IMR-90 (cell line): ENCODE results near the gene OR52E5. TPM values are rescaled to one million over a fixed set of nuclear protein-coding genes. Genes with fewer than 3 reads are reported as not detected.

Source experiments
- ATAC-seq: fragments of 200-7000 bp; cut with Tn5 transposase; 2 replicates; pipeline ENCODE4 v1.9.1; 2020; ENCODE audit warnings: low read depth, mild to moderate bottlenecking, moderate library complexity
- BruUV-seq: library from RNA; stranded (reverse); fragments of 400-500 nt; replicated peaks from 2 replicates; lab custom pipeline; 2021; lab: Mats Ljungman, UMichigan
- CTCF ChIA-PET: fragments of 300-600 bp; formaldehyde crosslinking; extraction: SDS; loops from one replicate; lab custom pipeline; 2021; ENCODE audit warnings: antibody characterized with exemption; lab: Yijun Ruan, JAX
- POLR2A ChIA-PET: fragments of 300-600 bp; sonication (Branson Sonifier 250); formaldehyde crosslinking; loops from one replicate; lab custom pipeline; 2022; ENCODE audit warnings: antibody characterized with exemption; ENCODE audit not compliant: unreplicated experiment; lab: Charles Lee
- DNase-seq: peaks from one replicate; pipeline ENCODE4 v3.0.0; 2013
- H2AFZ ChIP-seq: replicated peaks from 2 replicates; pipeline ENCODE3; 2013; ENCODE audit warnings: low read length, mild to moderate bottlenecking; ENCODE audit not compliant: poor library complexity
- H2AK5ac ChIP-seq: 2 replicates; pipeline ENCODE4 v1.6.1; 2013; ENCODE audit warnings: low read depth, low read length, inconsistent platforms
- H2AK9ac ChIP-seq: replicated peaks from 2 replicates; pipeline ENCODE3; 2013; ENCODE audit warnings: mild to moderate bottlenecking, low read depth, low read length, moderate library complexity; ENCODE audit not compliant: poor library complexity
- H2BK120ac ChIP-seq: 2 replicates; pipeline ENCODE4 v1.6.1; 2013; ENCODE audit warnings: low read depth, low read length, inconsistent platforms
- H2BK15ac ChIP-seq: 3 replicates; pipeline ENCODE4 v1.6.1; 2013; ENCODE audit warnings: low read depth, low read length, inconsistent platforms
- H2BK20ac ChIP-seq: 2 replicates; pipeline ENCODE4 v1.6.1; 2013; ENCODE audit warnings: low read depth, mild to moderate bottlenecking, inconsistent platforms, low read length, moderate library complexity
- H2BK5ac ChIP-seq: 2 replicates; pipeline ENCODE4 v1.6.1; 2013; ENCODE audit warnings: mild to moderate bottlenecking, low read depth, low read length, inconsistent platforms; ENCODE audit not compliant: poor library complexity, severe bottlenecking
- H3K14ac ChIP-seq: replicated peaks from 2 replicates; pipeline ENCODE4 v1.6.1; 2013; ENCODE audit warnings: low read depth, low read length, inconsistent platforms
- H3K18ac ChIP-seq: 2 replicates; pipeline ENCODE4 v1.6.1; 2013; ENCODE audit warnings: low read depth, low read length, control low read depth
- H3K23ac ChIP-seq: 2 replicates; pipeline ENCODE4 v1.6.1; 2013; ENCODE audit warnings: low read depth, low read length, inconsistent platforms
- H3K27ac ChIP-seq: 2 replicates; pipeline ENCODE4 v1.5.1; 2013; ENCODE audit warnings: mild to moderate bottlenecking, control low read depth, low read length; ENCODE audit not compliant: insufficient read depth
- H3K27me3 ChIP-seq: 2 replicates; pipeline ENCODE4 v1.6.1; 2013; ENCODE audit warnings: low read length; ENCODE audit not compliant: control insufficient read depth, insufficient read depth
- H3K36me3 ChIP-seq: 2 replicates; pipeline ENCODE4 v1.6.1; 2013; ENCODE audit warnings: low read length, mixed read lengths; ENCODE audit not compliant: control insufficient read depth, insufficient read depth
- H3K4ac ChIP-seq: 2 replicates; pipeline ENCODE4 v1.6.1; 2013; ENCODE audit warnings: low read depth, low read length, inconsistent platforms
- H3K4me1 ChIP-seq: 2 replicates; pipeline ENCODE4 v1.6.1; 2013; ENCODE audit warnings: low read length, mixed read lengths; ENCODE audit not compliant: control insufficient read depth, insufficient read depth
- H3K4me2 ChIP-seq: 2 replicates; pipeline ENCODE4 v1.6.1; 2013; ENCODE audit warnings: low read depth, mild to moderate bottlenecking, control low read depth, low read length, moderate library complexity
- H3K4me3 ChIP-seq: 2 replicates; pipeline ENCODE4 v1.5.1; 2013; ENCODE audit warnings: low read depth, mild to moderate bottlenecking, control low read depth, low read length, moderate library complexity; ENCODE audit not compliant: insufficient read depth
- H3K56ac ChIP-seq: 2 replicates; pipeline ENCODE4 v1.6.1; 2013; ENCODE audit warnings: low read length, inconsistent platforms; ENCODE audit not compliant: insufficient read depth; ENCODE audit errors: extremely low read depth
- H3K79me1 ChIP-seq, 2 experiments: 2 replicates each; pipeline ENCODE4 v1.6.1; 2013; ENCODE audit warnings: low read length in 2 of 2, inconsistent platforms in 1 of 2, low read depth in 1 of 2
- H3K9ac ChIP-seq: 2 replicates; pipeline ENCODE4 v1.6.1; 2013; ENCODE audit warnings: low read depth, low read length, control low read depth
- H3K9me1 ChIP-seq: 2 replicates; pipeline ENCODE4 v1.6.1; 2013; ENCODE audit warnings: low read length, inconsistent platforms; ENCODE audit not compliant: insufficient read depth
- H3K9me3 ChIP-seq: 2 replicates; pipeline ENCODE4 v1.6.1; 2013; ENCODE audit warnings: low read length; ENCODE audit not compliant: control insufficient read depth, insufficient read depth
- H4K20me1 ChIP-seq: 2 replicates; pipeline ENCODE4 v1.6.1; 2013; ENCODE audit warnings: low read length, inconsistent platforms; ENCODE audit not compliant: insufficient read depth
- H4K5ac ChIP-seq: 2 replicates; pipeline ENCODE4 v1.6.1; 2013; ENCODE audit warnings: mild to moderate bottlenecking, low read depth, low read length, control low read depth
- H4K8ac ChIP-seq, 2 experiments: 2 replicates each; pipeline ENCODE4 v1.6.1; 2013; ENCODE audit warnings: low read depth in 2 of 2, low read length in 2 of 2, control low read depth in 1 of 2, inconsistent platforms in 1 of 2
- H4K91ac ChIP-seq: 2 replicates; pipeline ENCODE4 v1.6.1; 2013; ENCODE audit warnings: low read depth, low read length, inconsistent platforms; ENCODE audit not compliant: insufficient read depth
- MAFK ChIP-seq: IDR thresholded peaks from 2 replicates; pipeline ENCODE4 v1.6.1; 2012; ENCODE audit warnings: low read depth, low read length, improper control_type of control experiment
- RAD21 ChIP-seq: IDR thresholded peaks from 2 replicates; pipeline ENCODE4 v1.6.1; 2012; ENCODE audit warnings: low read length, improper control_type of control experiment
- RCOR1 ChIP-seq: IDR thresholded peaks from 2 replicates; pipeline ENCODE4 v1.6.1; 2012; ENCODE audit warnings: mild to moderate bottlenecking, low read length, improper control_type of control experiment; ENCODE audit not compliant: insufficient replicate concordance
- RFX5 ChIP-seq: IDR thresholded peaks from 2 replicates; pipeline ENCODE4 v1.8.0; 2012; ENCODE audit warnings: low read depth, mild to moderate bottlenecking, low read length, moderate library complexity
- WGBS, 2 experiments: methylation state at CpG; one replicate each; pipeline versions ENCODE4 v1.1.5 to v1.1.7; 2013; ENCODE audit warnings: missing lambda C conversion rate in 2 of 2; ENCODE audit not compliant: insufficient read length in 1 of 2; ENCODE audit errors: extremely low coverage in 2 of 2; 5-methylcytosine and 5-hydroxymethylcytosine counted together
- dilution Hi-C: fragments of 300-500 bp; cut with HindIII; formaldehyde crosslinking; loops from one replicate; pipeline ENCODE4 v1.14.3; 2018; ENCODE audit warnings: low sequenced_read_pairs; ENCODE audit not compliant: unreplicated experiment
- in situ Hi-C: fragments of 300-500 bp; cut with MboI; formaldehyde crosslinking; loops from 3 replicates; pipeline ENCODE4 v1.14.3; 2019; ENCODE audit warnings: low sequenced_read_pairs, inconsistent platforms, mixed read lengths
- intact Hi-C: fragments of 100-400 bp; cut with micrococcal nuclease; formaldehyde crosslinking; loops from 2 replicates; pipeline ENCODE4 v1.10.0; 2022
- polyA plus RNA-seq, 3 experiments: library from polyadenylated mRNA; depleted of rRNA; stranded (reverse); fragments of >200 nt; gene quantifications; 2 replicates each; pipeline ENCODE4 v1.2.3, GENCODE V29; 2012; ENCODE audit warnings: low replicate concordance in 1 of 3
- total RNA-seq: library from RNA; depleted of rRNA; stranded (reverse); fragments of >200 nt; gene quantifications from 2 replicates; pipeline ENCODE4 v1.2.3, GENCODE V29; 2012
- TF ChIP-seq, protein P1 (sequence below): conservative IDR thresholded peaks from 2 replicates; pipeline ENCODE4 v1.5.1; 2012; ENCODE audit warnings: mild to moderate bottlenecking, low read depth, low read length, improper control_type of control experiment

The OR52E5 gene
- total and polyA plus RNA-seq, 2 of the 4 experiments (the other 2 are of a cell fraction): not detected

DNA sequence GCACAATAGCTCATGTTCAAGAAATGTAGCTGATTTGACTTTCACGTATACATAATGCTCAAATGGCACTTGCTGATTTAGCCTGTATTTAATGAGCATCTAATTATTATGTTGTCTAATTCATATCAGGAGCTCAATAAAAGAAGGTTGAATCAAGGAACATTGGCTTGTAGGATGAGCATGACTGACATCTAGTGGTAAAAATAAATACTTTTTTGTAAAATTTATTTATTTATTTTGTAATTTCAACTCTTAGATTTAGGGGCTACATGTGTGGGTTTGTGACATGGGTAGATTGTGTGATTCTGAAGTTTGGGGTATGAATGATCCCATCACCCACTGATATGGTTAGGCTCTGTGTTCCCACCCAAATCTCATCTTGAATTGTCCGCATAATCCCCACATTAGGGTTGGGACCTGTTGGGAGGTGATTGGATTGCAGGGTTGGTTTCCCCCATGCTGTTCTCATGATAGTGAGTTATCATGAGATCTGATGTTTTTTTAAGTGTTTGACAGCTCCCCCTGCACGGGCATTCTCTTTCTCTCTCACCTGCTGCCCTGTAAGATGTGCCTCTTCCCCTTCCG is 1.7 kb upstream of the OR52E5 start:
- intact Hi-C loops: loop anchor here (2.0 to 10.0 kb wide), 2 partner anchors 417 to 461 kb away; no protein-coding TSS in a partner anchor
- no peak overlapping the region for H3K18ac ChIP-seq
- POLR2A ChIA-PET: no interaction called here

More for the DNA sequence above, 1.7 kb upstream of the OR52E5 start:
- Histone ChIP-seq H3K4ac (no peak overlapping the region), H3K56ac (no peak overlapping the region), H3K9me3 (no peaks in the 10 kb centered on the region), H3K79me1 (no peaks in the 10 kb centered on the region), H3K23ac (no peak overlapping the region), H3K9me1 (no peaks in the 10 kb centered on the region), H3K27me3 (no peaks in the 10 kb centered on the region), H3K4me1 (no peaks in the 10 kb centered on the region), H2AK9ac (no peak overlapping the region), H3K14ac (no peak overlapping the region), H4K20me1 (no peaks in the 10 kb centered on the region), H2BK20ac (no peak overlapping the region), H4K5ac (no peak overlapping the region), H3K36me3 (no peaks in the 10 kb centered on the region), H4K91ac (no peak overlapping the region), H2BK5ac (no peak overlapping the region), H2BK120ac (no peak overlapping the region), H2BK15ac (no peak overlapping the region), H3K27ac (no peak overlapping the region), H4K8ac (no peak overlapping the region), H2AFZ (no peak overlapping the region), H3K4me2 (no peak overlapping the region), H3K9ac (no peak overlapping the region), H2AK5ac (no peak overlapping the region), H3K4me3 (no peak overlapping the region)
- CTCF ChIA-PET: interaction anchor here (0.6 to 1.1 kb wide), 5 partner anchors 14 to 1528 kb away, joined by 3 to 6 read pairs (median 4); no protein-coding TSS in a partner anchor
- ATAC-seq (no peak), DNase-seq (peak; percentile 6)
- peak; percentile 33; the same call in 1 of the 2 replicates for TF ChIP-seq RAD21
- TF ChIP-seq RCOR1: no peak
- no peak for TF ChIP-seq MAFK
- no peak for TF ChIP-seq RFX5
- TF ChIP-seq, protein P1, sequence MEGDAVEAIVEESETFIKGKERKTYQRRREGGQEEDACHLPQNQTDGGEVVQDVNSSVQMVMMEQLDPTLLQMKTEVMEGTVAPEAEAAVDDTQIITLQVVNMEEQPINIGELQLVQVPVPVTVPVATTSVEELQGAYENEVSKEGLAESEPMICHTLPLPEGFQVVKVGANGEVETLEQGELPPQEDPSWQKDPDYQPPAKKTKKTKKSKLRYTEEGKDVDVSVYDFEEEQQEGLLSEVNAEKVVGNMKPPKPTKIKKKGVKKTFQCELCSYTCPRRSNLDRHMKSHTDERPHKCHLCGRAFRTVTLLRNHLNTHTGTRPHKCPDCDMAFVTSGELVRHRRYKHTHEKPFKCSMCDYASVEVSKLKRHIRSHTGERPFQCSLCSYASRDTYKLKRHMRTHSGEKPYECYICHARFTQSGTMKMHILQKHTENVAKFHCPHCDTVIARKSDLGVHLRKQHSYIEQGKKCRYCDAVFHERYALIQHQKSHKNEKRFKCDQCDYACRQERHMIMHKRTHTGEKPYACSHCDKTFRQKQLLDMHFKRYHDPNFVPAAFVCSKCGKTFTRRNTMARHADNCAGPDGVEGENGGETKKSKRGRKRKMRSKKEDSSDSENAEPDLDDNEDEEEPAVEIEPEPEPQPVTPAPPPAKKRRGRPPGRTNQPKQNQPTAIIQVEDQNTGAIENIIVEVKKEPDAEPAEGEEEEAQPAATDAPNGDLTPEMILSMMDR: peak; percentile 44
- in situ Hi-C loops: no loop called here
- WGBS, 2 experiments: no CpG with 5 or more reads among the region's 4 CpGs
- dilution Hi-C loops: no loop called here
- BruUV-seq: no TSS peak
